Mononuclear cell (primary cell): ENCODE data around the gene ARSG. TPM values are rescaled to one million over a fixed set of nuclear protein-coding genes. Genes with fewer than 3 reads are reported as not detected.
"Not testable (repeated sequence)": the region's sequence is repeated elsewhere in the genome, so short reads cannot be mapped to it uniquely, and the experiment has no call there.

ENCODE experiments used
- H3K27me3 ChIP-seq: 2 replicates; pipeline ENCODE4 v1.6.0; 2011; ENCODE audit warnings: low read length, control low read depth; ENCODE audit not compliant: insufficient read depth
- H3K4me1 ChIP-seq: 2 replicates; pipeline ENCODE4 v1.5.1; 2011; ENCODE audit warnings: mild to moderate bottlenecking, low read length, control low read depth; ENCODE audit not compliant: insufficient read depth
- H3K4me3 ChIP-seq: 2 replicates; pipeline ENCODE4 v1.5.1; 2011; ENCODE audit warnings: mild to moderate bottlenecking, low read length, moderate library complexity
- H3K9me3 ChIP-seq: 2 replicates; pipeline ENCODE4 v1.5.1; 2011; ENCODE audit warnings: low read depth, mild to moderate bottlenecking, control low read depth, low read length
- total RNA-seq: library from RNA; depleted of rRNA; stranded (reverse); fragments of >200 nt; gene quantifications from one replicate; pipeline ENCODE4 v1.2.3, GENCODE V29; 2012

ARSG gene
- total RNA-seq, 1 donor: 18.5 TPM

DNA sequence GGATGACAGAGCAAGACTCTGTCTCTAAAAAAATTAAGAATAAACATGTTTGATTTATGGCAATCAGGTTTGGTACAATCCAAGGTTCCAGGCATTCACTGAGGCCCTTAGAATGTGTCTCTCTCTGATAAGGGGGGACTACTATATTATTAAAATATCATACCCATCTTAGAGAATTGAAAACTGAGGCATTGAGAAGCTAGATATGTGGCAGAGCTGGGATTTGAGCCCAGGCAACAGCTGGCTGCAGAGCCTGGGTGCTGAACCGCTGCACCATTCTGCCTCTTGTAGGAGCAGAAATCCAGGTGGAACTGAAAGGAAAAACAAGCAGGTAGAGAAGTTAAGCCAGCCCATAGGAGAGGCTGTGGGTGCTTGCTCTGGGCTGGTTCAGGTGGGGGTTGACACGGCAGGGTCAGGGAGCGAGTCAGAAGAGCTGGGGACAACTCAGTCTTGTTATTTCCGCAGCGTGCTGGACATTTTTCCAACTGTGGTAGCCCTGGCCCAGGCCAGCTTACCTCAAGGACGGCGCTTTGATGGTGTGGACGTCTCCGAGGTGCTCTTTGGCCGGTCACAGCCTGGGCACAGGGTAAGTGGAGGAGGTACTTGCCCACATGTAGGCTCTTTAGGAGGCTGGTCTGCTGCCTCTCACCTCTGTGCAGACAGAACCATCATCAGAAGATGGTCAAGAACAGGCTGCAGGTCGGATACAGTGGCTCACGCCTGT is 103.5 kb downstream of the ARSG start:
- Histone ChIP-seq H3K4me1 (peaks cover 20% of the 10 kb centered on the region), H3K4me3 (no peak overlapping the region), H3K9me3 (no peaks in the 10 kb centered on the region), H3K27me3 (no peaks in the 10 kb centered on the region)

DNA sequence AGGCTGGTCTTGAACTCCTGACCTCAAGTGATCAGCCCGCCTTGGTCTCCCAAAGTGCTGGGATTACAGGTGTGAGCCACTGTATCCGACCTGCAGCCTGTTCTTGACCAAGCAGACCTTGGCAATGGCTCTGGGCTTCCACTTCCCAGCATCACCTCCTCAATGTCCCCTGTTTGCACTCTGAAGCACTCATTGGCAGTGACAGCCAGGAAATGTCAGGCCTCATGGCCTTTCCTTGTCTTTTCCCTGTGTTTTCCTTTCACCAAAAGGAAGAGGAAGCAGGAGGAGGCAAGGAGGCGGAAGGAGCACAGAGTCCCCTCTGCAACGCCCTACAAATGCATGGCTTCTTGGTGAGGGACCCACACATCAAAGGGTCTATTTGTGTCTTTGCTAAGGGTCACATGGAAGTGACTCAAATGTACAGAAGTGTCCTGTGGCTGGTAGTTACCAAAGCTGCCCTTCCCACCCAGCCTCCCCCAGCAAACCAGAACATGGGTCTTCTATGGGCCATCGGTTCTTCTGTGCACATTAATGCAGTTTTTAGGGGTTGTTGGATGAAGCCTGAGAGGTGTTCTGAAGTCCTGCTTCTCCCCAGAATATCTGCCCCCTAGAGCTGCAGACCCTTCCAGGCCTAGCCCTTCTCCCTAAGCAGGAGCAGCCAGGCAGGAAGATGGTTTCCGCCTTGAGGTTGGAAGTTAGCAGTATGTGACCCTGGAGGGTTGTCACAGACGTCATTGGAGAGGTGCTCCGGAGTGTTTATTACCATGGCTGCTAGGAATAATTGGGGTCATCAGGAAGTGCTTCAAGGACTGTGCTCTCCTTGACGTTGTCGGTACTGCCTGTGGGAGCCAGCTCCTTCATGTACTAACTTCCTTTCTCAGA is 105.2 kb downstream of the ARSG start:
- no peaks in the 10 kb centered on the region for H3K27me3 ChIP-seq
- peaks cover 25% of the 10 kb centered on the region for H3K4me1 ChIP-seq
- no peaks in the 10 kb centered on the region for H3K9me3 ChIP-seq
- H3K4me3 ChIP-seq: no peak overlapping the region

DNA sequence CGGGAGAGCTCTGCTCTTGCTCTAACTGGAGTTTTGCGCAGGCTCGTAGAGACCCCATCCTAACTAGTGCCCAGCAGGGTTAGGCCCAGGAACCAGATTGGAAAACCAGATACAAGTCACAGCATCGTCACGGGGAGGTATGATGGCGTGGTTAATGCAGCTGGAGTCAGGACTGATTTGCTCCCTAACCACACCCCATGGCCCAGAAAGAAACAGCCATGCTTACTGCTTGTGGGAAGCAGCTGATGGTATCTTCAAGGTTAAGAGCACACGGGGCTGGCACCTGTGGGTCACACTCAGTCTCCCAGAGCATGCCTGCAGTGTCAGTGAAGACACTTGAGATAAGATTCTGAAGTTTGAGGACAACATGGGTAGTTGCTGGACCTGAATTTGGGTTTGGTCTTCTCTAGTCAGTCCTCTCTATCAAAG is 105.8 kb downstream of the ARSG start:
- no peak overlapping the region for H3K4me3 ChIP-seq
- H3K27me3 ChIP-seq: no peaks in the 10 kb centered on the region
- H3K4me1 ChIP-seq: peaks cover 25% of the 10 kb centered on the region

DNA sequence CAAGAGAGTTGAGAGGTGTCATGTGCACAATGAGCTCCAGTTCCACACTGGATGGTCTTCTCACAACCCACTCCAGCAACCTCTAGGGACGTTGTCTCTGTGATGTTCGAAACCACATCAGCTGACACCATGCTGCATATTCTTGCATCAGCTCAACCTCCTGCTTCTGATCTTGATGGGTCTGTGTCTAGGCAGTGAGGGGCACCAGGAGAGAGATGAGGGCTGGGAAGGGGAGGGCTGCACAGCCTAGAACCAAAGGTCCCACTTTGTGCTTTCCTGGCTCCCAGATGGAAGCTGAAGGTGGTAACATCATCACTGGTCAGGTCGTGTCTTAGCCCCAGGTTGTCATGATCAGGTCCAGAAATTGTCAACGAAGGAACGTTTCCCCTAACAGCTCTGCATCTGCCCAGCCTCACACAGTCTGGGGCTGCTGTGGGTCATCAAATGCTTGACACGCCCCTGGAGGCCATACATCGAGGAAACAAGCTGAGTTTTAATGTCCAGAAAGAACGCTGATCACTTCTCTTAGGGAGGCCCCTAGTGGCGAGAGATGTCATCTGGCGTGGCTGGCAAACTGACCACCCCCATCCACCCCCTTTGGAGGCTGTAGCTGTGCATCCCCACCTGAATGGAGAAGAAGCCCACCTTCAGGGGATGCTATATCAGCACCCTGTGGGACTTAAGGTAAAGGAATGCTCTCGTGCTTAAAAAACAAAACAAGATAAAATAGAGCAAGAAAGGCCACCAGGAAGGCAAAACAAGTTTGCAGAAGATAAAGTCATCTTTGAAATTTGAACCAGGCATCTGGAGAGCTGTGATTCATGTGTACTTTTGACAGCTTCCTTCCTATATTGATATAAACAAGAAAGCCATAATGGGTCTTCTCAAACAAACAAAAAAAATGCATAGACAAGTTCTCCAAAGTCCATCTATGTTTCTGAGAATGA is 107.7 kb downstream of the ARSG start:
- no peaks in the 10 kb centered on the region for H3K27me3 ChIP-seq
- no peaks in the 10 kb centered on the region for H3K9me3 ChIP-seq
- no peak overlapping the region for H3K4me3 ChIP-seq
- H3K4me1 ChIP-seq: peaks cover 25% of the 10 kb centered on the region

More for the DNA sequence above, 105.8 kb downstream of the ARSG start:
- H3K9me3 ChIP-seq: no peaks in the 10 kb centered on the region

DNA sequence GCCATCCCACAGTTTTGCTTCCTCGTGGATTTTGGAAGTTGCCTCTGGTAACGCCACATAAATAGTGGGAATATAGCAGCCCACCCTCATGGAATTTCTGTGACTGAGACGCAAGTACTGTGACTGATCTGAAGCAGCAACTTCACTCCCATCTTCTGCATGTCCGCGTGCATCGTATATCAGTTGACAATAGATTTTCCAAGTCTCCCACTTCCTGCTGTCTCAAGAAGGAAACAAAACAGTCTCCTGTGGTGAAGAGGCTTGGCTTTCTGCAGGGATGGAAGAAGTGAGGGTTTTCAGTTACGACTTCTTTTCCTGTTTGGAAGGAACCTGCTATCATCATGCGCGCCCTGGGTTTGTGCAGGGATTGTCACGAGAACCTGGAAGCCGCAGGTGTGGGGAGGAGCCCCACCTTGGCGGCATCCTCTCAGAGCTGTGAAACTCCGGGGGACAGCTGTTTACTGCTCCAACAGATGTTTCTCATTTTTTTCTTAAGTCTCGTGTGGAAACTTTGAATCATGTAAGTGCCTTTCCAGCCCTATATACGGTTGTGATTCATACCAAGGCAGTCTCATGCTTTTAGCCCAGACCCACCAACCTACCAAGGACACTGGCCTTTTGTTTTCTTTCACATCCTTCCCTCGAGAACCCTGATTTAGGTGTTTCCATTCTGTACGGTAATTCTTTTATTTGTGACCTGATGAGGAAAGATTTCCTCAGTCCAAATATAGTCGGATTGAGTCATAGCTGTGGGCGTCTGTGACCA is 108.5 kb downstream of the ARSG start:
- Histone ChIP-seq H3K9me3 (no peaks in the 10 kb centered on the region), H3K4me1 (peaks cover 25% of the 10 kb centered on the region), H3K4me3 (no peak overlapping the region), H3K27me3 (no peaks in the 10 kb centered on the region)

DNA sequence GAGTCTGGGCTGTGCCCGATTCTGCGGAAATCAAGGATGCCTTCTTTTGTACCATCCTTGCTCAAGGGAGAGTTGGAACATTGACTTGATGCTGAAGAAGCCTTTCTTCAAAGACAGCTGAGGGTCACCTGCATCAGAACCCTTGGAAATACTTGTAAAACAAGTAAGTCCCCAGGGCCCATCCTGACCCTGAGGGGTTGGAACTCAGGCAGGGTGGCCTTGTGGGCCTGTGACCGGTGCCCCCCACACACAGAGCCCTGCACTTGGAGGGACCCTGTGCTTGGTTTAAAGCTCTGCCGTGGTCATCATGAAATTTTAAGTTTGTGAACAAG is 109.1 kb downstream of the ARSG start:
- H3K4me1 ChIP-seq: peaks cover 25% of the 10 kb centered on the region
- no peaks in the 10 kb centered on the region for H3K27me3 ChIP-seq

DNA sequence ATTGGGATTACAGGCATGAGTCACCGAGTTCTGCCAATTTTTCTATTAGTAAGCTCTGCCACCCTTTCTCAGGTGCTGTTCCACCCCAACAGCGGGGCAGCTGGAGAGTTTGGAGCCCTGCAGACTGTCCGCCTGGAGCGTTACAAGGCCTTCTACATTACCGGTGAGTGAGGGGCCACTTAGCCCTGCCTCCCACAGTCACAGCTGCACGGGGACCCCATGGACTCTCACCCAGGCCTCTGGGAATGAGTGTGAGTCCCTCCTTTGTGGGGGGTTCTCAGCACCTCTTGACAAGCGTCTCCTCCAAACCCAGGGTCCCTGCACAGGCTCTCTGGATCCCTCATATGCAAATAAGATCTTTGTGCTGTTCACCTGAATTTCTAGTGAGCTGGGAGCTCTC is 110.0 kb downstream of the ARSG start:
- no peak overlapping the region for H3K4me3 ChIP-seq
- peaks cover 25% of the 10 kb centered on the region for H3K4me1 ChIP-seq
- H3K27me3 ChIP-seq: no peaks in the 10 kb centered on the region
- no peaks in the 10 kb centered on the region for H3K9me3 ChIP-seq

More for the DNA sequence above, 109.1 kb downstream of the ARSG start:
- no peaks in the 10 kb centered on the region for H3K9me3 ChIP-seq
- no peak overlapping the region for H3K4me3 ChIP-seq

DNA sequence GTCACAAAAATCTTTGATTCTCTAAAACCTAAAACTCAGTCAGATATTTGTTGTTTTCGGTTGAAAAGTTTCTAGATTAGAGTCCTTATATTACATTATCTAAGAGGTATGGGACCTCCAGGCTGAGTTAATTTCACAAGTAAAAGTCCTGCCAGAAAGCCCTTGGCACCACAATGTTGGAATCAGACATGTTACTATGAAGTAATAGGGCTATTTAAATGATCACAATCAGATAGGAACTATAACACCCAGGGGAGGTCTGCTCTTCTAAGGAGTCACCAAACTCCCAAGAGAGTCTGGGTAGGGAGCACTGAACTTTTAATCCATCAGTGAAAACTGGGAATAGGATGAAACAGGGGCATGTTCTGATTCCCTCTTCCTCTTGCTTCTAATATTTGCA is 111.8 kb downstream of the ARSG start:
- H3K4me3 ChIP-seq: no peak overlapping the region
- H3K27me3 ChIP-seq: no peaks in the 10 kb centered on the region
- H3K4me1 ChIP-seq: peaks cover 19% of the 10 kb centered on the region
- H3K9me3 ChIP-seq: no peaks in the 10 kb centered on the region

DNA sequence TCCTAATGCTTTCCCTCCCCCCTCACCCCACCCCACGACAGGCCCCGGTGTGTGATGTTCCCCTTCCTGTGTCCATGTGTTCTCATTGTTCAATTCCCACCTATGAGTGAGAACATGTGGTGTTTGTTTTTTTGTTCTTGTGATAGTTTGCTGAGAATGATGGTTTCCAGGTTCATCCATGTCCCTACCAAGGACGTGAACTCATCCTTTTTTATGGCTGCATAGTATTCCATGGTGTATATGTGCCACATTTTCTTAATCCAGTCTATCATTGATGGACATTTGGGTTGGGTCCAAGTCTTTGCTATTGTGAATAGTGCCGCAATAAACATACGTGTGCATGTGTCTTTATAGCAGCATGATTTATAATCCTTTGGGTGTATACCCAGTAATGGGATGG is 112.5 kb downstream of the ARSG start:
- not testable (repeated sequence) for H3K4me3 ChIP-seq, H3K27me3 ChIP-seq, H3K9me3 ChIP-seq
- peaks cover 14% of the 10 kb centered on the region for H3K4me1 ChIP-seq

DNA sequence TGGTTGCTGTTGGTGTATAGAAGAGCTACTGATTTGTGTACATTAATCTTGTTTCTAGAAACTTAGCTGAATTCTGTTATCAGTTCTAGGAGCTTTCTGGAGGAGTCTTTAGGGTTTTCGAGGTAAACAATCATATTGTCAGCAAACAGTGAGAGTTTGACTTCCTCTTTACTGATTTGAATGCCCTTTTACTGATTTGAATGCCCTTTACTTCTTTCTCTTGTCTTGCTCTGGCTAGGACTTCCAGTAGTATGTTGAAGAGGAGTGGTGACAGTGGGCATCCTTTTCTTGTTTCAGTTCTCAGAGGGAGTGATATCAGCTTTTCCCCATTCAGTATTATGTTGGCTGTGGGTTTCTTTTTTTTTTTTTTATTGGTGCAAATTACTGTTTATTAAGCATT is 116.4 kb downstream of the ARSG start:
- not testable (repeated sequence) for H3K27me3 ChIP-seq, H3K4me1 ChIP-seq, H3K9me3 ChIP-seq, H3K4me3 ChIP-seq

DNA sequence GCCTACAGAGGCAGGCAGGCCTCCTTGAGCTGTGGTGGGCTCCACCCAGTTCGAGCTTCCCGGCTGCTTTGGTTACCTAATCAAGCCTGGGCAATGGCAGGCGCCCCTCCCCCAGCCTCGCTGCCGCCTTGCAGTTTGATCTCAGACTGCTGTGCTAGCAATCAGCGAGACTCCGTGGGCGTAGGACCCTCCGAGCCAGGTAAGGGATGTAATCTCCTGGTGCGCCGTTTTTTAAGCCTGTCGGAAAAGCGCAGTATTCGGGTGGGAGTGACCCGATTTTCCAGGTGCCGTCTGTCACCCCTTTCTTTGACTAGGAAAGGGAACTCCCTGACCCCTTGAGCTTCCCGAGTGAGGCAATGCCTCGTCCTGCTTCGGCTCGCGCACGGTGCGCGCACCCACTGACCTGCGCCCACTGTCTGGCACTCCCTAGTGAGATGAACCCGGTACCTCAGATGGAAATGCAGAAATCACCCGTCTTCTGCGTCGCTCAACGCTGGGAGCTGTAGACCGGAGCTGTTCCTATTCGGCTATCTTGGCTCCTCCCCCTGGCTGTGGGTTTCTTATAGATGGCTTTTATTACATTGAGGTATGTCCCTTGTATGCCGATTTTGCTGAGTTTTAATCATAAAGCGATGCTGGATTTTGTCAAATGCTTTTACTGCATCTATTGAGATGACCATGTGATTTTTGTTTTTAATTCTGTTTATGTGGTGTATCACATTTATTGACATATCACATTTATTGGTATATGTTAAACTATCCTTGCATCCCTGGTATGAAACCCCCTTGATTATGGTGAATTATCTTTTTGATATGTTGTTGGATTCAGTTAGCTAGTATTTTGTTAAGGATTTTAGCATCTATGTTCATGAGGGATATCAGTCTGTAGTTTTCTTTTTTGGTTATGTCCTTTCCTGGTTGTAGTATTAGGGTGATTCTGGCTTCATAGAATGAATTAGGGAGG is 122.6 kb downstream of the ARSG start:
- H3K4me1 ChIP-seq, H3K27me3 ChIP-seq, H3K9me3 ChIP-seq: not testable (repeated sequence)
- peak overlapping the region; percentile 28 for H3K4me3 ChIP-seq

DNA sequence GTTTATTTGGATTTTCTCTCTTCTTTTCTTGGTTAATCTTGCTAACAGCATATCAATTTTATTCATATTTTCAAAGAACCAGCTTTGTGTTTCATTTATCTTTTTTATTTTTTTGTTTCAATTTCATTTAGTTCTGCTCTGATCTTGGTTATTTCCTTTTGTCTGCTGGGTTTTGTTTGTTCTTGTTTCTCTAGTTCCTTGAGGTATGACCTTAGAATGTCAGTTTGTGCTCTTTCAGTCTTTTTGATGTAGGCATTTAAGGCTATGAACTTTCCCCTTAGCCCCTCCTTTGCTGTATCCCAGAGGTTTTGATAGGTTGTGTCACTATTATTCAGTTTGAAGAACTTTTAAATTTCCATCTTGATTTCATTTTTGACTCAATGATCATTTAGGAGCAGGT is 123.6 kb downstream of the ARSG start:
- not testable (repeated sequence) for H3K4me3 ChIP-seq, H3K4me1 ChIP-seq, H3K27me3 ChIP-seq, H3K9me3 ChIP-seq

DNA sequence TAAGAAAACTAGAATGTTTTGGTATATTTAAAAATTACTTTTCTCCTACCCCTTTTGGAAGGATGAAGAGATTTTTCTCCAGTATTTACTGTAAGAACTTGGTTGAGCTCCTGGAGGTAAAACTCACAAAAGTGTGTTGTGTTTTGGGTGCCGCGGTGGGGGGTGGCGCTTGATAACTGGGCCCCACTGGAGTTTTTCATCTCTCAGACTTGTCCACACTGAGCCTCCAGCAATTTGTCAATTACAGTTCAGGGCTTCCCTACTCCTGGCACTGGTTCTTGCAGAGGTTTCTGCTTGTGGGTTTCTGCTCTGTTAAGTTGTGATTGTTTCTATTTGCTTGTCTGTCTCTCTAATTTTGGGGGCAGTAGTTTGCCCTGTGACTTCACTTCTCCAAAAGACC is 126.0 kb downstream of the ARSG start:
- peaks cover 4% of the 10 kb centered on the region for H3K9me3 ChIP-seq
- no peak overlapping the region for H3K4me3 ChIP-seq
- H3K27me3 ChIP-seq: no peaks in the 10 kb centered on the region
- H3K4me1 ChIP-seq: peaks cover 3% of the 10 kb centered on the region
